UCSD-AML1 (cell line): ENCODE measurements around the gene MLLT10.
A peak's percentile ranks its signal among the peaks of the same experiment; 100 is the strongest.
"Not testable (repeated sequence)": the region's sequence is repeated elsewhere in the genome, so short reads cannot be mapped to it uniquely, and the experiment has no call there.

ENCODE experiments used
- DNase-seq: peaks from one replicate; lab custom pipeline; 2025; ENCODE audit not compliant: unreplicated experiment; lab: John Stamatoyannopoulos, UW

The MLLT10 gene

DNA sequence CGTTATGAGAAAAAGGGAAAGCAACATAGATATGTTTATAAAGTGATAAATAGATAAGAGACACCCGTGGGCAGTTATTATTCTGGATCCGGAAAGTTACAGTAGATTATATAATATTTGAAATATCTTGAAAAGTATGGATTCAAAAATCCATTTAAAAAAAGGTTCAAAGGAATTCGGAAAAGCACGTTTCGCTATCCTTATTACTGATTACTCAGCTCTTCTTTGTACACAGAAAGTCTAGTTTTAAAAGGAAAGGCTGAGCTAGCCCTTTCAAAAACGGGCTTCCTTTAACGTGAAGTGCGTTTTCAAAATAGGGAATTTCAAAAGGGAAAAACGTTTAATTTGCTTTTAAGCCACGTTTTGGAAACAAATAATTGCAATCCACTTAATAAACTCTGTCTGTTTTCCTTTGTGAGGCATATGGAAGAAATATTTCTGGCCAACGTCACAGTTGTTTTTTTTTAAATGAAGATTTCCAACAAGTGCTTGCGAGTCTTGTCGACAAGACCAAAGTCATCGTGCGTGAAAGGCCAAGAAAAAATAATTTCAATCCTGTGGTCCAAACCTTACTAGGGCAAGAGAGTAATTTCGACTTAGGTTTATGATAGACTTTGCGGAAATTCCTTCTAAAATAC is 6.3 kb upstream of the MLLT10 start:
- no peak for DNase-seq

GRCh38 chr10:21528236-21529031 is 5.6 kb upstream of the MLLT10 start:
- DNase-seq = no peak

DNA sequence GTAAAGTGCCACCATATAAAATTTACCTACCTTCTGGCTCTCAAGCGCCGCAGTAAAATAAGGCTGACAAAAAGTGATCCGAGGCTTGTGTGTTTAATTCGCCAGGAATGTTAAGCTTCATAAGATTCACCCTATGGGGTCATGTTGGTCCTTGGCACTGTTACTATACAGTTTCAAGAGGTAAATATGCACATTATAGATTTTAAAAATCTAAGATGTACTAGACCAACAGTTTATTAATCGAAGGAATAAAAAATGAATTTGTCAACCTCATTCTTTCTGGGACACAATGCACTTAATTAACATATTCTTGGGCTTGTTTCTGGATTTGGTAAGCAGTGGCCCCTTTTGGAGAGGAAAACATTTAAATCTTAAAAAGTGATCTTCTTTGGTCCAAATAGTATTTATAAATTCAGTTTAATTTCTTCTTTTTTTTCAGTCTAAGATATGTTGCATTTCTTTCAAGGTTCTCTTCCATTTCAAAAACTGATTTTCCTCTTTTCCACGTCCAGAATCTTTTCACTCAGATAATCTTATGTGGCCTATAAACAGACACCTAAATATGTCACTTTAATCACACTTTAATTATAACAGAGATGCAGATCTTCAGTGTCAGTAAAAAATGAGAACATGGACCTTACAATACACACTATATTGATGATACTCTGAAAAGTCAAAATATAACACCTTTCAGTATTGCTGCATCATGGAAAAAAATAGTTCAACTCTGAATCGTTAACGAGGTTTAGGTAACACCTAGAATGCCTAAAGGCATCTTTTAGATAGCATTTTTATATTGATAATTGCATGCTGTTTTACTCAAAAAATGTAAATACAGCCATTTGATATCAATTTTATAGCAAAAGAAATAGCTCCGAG is 4.8 kb upstream of the MLLT10 start:
- DNase-seq = no peak

GRCh38 chr10:21530168-21530567 is 3.9 kb upstream of the MLLT10 start:
- no peak for DNase-seq

GRCh38 chr10:21530641-21531040 is 3.4 kb upstream of the MLLT10 start:
- no peak for DNase-seq

GRCh38 chr10:21531164-21531563 is 2.9 kb upstream of the MLLT10 start:
- DNase-seq = no peak

DNA sequence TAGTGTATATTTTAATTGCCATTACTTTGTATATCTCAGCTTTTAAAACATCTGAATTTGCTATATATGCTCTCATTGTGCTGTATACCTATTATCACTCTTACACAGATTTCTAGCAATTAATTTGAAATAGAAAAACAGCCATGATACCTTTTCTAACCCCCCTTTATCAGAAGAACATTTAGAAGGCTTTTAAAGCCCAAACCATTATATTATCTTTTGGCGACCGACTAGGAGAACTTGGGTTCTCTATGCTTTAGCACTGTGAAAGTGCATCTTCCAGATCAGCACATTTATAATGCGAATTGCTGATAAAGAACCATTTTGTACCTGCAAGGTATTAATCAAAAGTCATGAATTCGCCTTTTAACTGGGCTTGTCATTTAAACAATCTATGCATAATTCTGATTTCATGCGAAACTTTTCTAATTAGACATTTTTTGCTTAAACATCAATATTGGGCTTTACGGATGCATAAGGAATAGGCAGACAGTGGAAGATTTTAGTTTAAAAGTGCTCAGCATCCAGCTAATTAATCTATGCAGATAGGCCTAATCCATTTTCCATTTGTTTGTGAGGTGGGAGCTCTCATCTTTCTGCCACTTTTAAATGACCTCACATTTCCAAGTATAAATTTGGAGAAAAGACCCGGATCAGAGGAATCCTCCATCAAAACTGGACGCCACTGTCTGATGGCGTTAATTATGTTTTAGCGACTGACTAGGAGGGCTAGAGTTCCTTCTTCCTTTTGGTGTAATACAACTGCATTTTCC is 1.2 kb upstream of the MLLT10 start:
- DNase-seq = no peak

GRCh38 chr10:21534280-21534586 is 201 bp downstream of the MLLT10 start:
- DNase-seq = no peak

- DNase-seq = peak; percentile 56
These were observed 817 bp downstream of the MLLT10 start for GRCh38 chr10:21534604-21535493.

- no peak for DNase-seq
These were observed 1.5 kb downstream of the MLLT10 start for GRCh38 chr10:21535494-21535965.

DNA sequence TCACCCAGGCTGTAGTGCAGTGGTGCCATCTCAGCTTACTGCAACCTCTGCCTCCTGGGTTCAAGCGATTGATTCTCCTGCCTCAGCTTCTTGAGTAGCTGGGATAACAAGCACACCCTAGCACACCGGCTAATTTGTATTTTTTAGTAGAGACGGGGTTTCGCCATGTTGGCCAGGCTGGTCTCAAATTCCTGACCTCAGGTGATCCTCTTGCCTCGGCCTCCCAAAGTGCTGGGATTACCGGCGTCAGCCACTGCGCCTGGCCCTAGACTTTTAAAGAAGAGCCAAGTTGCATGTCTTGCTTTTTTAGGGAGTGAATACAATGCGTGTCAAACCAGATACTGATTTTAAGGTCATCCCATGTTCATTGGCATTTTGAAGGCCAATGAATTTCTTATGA is 1.9 kb downstream of the MLLT10 start:
- not testable (repeated sequence) for DNase-seq

- DNase-seq = no peak
These were observed 2.8 kb downstream of the MLLT10 start for GRCh38 chr10:21536874-21537273.

GRCh38 chr10:21540701-21541100 is 6.7 kb downstream of the MLLT10 start:
- DNase-seq = not testable (repeated sequence)

- no peak for DNase-seq
These were observed 13.2 kb downstream of the MLLT10 start for GRCh38 chr10:21547246-21547645.

DNA sequence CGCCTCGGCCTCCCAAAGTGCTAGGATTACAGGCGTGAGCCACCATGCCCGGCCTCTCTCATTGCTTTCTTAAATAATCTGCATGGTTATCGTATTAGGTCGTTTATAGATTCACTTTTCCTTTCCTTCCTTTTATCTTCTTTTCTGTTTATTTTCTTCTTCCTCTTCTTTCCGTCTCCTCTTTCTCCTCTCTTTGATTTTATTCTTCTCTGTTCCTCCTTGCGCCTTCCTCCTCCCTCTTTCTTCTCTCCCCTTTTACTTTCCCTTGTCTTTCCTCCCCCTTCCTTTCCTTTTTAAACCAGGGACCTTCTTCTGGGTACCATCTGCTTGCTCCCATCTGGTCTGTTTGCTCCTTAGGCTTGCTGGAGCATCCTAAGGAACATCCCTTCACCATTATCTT is 18.6 kb downstream of the MLLT10 start:
- no peak for DNase-seq

- DNase-seq = no peak
These were observed 22.5 kb downstream of the MLLT10 start for GRCh38 chr10:21556527-21556926.

DNA sequence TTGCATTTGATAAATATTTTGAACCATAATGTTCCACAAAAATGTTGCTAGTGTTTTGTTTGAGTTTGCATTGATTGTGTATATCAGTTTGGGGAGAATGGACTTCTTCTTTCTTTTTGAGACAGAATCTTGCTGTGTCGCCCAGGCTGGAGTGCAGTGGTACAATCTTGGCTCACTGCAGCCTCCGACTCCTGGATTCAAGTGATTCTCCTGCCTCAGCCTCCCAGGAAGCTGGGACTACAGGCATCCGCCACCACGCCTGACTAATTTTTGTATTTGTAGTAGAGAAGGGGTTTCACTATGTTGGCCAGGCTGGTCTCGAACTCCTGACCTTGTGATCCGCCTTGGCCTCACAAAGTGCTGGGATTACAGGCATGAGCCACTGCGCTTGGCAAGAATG is 25.0 kb downstream of the MLLT10 start:
- not testable (repeated sequence) for DNase-seq

GRCh38 chr10:21570761-21571521 is 36.9 kb downstream of the MLLT10 start:
- DNase-seq = no peak

- DNase-seq = no peak
These were observed 38.5 kb downstream of the MLLT10 start for GRCh38 chr10:21572578-21572977.
